DMS79 treated with DMSO at 0.1 percent for 48 hours (cell line): Measurements from ENCODE around the gene SLC26A6.
A peak's percentile ranks its signal among the peaks of the same experiment; 100 is the strongest.

Experiments
- DNase-seq: peaks from one replicate; lab custom pipeline; 2025; lab: John Stamatoyannopoulos, UW

Gene SLC26A6

DNA sequence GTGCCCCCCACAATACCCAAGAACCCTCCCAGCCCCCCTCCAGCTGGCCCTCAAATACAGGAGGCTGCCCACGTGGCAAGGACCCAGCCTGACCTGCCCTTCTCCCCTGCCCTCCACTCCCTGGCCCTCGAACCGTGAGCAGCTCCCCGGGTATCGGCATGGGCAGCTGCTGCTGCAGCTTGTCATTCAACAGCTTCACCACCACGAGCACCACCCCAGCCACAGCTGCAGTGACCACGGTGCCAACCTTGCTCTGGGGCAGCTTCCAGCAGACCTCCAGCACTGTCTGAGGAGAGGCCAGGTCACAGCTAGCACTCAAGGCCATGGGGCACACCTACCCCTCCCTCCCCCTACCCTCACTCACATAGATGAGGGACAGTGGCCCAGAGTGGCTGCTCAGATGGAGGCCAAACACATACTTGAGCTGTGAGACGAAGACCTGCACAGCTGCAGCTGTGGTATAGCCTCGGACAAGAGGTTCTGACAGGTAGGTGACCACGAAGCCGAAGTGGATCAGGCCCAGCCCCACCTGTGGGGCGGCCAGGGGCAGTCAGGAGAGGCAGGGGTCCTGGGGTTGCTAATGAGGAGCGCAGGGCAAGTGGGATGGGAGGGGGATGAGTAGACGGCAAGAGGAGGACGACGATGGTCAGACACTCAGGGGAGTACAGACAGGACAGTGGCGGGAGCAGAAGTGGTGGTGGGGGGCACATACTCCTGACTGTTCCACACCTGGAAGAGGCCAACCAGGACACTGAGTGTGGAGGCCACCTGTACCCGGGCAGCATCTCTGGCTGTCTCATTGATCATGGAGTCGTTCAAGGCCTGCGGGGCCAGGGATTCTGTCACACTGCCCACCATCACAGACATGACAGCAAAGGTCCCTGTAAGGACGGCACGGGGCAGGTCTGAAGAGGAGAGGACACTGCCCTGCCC lies 3.5 kb downstream of the SLC26A6 start:
- no peak for DNase-seq

DNA sequence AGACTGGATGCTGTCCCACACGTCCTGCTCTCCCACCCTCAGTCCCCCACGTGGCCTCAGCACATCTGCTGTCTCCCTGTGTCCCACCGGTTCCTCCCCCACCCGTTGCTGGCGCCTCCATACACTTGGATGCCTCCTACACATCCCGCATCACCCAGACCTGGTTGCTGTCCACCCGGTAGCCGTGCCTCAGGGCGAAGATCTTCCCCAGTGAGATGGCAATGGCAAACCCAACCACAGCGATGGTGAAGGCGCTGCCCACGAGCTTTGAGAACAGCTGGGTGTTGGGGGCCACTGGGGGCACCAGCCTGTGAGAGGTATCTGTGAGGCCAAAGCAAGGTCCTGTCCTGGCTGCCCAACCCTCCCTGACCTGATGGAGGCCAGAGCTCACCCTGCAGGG lies 4.4 kb downstream of the SLC26A6 start:
- DNase-seq, result no peak

DNA sequence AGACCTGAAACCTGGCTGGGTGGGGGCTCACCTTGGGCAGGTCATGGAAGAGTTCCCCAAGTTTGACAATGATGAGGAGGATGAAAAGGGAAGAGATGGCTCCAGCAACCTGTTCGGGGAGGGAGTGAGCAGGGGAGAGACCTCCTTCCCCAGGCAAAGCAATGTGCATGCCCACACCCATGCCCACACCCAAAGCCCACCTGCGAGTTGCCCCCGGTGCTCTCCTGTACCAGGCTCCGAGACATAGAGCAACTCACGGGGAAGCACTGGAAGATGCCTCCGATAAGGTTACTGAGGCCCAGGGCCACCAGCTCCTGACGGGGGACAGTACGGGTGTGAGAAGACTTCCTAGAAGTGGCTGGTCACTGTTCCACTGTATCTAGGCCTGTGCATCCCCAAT lies 4.9 kb downstream of the SLC26A6 start:
- DNase-seq, result no peak

DNA sequence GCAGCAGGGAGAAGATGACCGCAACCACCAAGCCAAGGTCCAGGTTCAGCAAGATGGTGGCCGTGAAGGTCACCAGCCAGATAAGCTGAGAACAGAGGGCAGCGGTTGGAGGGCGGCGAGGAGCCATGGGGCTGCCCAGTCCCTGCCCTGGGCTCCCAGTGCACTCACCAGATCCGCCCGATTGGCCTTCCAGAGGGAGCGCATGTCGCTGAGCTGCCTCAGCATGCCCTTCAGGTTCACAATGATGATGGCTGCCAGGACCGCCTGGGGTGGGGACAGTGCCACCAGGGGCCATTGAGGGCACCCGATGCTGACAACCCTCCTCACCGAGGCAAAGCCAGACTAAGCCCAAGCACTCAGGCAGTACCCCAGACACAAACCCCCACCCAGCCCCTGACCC lies 5.4 kb downstream of the SLC26A6 start:
- DNase-seq, result no peak

DNA sequence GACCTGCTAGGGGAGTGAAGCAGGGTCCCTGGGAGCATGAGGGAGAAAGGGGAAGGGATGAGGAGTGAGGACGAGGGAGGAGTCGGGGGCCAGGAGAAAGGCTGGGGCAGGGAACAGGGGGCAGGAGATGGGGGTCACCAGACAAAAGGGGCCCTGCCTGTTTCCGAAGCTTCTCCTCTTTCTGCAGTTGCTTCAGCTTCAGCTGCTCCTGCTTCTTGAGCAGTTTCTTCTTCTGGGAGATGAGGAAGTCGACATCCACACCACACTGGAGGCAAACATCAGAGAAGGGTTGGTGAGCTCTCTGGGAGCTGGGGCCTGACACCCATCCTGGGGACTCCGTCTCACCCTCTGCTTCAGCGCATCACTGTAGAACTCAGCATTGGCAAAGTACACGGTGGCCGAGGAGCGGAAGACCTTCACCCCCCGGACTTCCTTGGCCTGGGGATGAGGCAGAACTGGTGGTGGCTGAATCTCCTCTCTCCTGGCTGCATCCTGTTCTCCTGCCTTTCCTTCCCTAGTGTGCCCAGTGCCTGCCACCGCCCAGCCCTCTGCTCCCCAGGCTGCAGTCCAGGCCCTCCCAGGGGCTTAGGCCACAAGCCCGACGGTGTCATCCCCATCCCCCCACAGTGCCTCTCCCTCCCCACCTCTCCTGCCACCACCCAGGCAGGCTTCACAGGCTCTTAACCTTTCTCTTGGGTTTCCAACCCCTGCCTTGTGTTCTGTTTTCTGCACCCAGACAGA lies 6.8 kb downstream of the SLC26A6 start:
- DNase-seq, result no peak

DNA sequence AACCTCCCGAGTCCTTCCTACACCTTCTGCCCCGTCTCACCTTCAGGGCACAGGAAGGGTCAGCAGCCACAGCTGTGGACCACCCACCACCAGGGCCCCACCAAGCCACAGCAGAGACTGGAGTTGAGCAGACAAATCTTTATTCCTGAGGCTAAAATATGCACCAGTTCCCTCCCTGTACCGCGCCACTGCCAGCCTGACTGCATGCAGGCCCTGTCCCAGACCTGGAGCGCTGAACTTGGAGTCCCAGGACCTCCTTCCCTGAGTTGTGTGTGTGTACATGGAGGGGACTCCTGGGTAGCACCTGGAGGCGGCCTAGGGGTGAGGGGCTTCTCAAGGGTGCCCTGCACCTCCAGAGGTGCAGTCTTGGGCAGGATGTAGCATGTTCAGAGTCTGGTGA lies 9.7 kb downstream of the SLC26A6 start:
- no peak for DNase-seq

DNA sequence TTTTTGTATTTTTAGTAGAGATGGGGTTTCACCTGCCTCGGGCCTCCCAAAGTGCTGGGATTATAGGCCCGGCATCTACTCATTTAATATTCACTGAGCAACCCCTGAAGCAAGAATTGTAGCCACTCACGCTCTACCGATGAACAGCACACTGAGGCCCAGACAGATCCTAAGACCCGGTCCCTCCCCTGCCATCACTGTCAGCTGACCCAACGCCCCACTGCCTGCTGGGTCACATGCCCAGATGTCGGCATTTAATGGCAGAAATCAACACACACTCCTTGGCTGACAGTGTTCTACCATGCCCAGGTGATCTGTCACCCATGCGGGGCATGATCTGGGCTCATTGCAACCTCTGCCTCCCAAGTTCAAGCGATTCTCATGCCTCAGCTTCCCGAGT lies 10.5 kb downstream of the SLC26A6 start:
- no peak for DNase-seq

DNA sequence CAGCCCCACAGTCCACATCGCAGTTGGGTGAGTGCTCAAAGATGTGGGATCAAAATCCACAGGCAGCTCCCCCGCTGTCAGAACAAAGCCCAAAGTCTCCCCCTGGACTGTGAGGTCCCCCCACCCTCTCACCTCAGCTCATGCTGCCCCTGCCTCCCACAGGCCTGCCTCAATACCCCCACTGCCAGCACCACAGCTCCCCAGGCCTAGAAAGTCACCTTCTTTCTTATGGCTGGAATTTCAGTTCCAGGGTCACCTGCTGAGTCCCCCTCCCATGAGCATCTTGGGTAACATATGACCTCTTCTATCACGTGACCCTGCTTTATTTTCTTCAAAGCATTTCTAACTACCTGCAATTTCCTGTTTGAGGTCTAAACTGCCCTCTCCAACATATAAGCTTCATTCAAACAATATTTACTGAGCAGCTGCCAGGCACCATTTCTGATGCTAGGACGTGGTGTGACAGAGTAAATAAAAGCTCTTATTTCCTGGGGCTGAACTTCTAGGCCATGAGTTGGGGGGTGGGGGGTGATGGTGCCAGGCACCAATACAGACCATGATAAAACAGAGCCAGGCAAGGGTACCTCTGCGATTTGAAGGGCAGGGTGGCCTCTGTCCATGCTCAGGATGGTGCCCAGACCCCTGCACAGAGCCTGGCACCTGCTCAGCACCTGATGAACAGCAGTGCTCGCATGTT lies 11.3 kb downstream of the SLC26A6 start:
- DNase-seq, result peak; percentile 3

DNA sequence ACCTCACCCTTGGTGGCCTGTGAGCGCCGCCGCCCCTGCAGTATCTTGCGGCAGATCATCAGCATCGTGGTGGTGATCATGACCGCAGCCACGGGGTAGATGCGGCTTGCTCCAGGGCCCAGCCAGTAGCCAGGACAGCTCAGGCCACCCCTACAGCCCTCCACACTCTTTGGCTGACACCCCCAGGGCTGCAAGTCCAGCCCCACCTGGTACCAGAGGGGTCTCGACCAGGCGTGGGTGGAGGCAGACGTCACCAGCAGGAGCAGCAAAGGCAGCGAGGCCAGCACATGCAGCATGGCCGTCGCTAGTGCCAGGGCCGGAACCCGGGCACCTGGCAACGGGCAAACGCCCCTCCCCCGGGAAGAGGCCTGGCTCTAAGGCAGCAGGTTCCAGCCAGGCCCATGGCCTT lies 13.8 kb downstream of the SLC26A6 start, which contains the start of gene TMEM89:
Gene TMEM89 (minus strand): TSS at position 309 of the 409 bp plus-strand sequence. CDS start 13 bp downstream, at position 296.
- no peak for DNase-seq

DNA sequence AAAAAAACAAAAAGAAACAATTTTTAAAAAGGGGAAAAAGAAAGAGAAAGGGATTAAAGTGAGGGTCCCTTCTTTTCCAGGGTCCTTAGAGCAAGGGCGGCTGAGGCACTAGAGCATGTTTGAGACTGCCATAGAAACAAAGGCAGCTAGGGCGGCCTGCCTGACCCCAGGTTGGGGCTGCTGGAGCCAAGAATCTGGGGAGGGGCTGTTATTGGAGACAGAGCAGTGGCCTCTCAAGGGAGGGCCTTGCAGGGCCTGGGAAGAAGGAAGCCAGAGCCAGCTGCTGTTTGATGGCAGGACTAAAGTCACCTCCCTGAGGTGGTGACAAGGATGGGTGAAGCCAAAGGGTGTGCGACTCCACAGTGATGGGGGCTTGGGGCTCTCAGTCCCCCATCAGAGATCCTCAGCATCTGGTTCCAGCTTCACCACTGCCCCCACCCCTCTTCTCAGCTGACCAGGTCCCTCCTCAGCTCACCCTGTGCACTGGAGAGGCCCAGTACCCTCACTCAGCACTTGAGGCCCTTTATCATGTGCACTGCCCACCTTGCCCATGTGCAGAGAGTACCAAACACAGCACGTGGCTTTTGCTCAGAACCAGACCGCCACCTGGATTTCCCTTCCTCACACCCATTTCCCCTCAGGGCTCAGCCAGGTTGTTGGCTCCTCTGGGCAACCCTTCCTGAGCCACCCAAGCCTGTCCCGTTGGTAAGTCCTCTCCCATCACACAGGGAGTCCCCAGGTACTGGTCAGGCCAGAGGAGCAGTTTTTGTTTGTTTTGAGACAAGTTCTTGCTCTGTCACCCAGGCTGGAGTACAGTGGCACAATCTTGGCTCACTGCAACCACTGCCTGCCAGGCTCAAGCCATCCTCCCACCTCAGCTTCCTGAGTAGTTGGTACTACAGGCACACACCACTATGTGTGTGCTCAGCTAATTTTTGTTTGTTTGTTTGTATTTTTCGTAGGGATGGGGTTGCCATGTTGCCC lies 15.4 kb downstream of the SLC26A6 start:
- no peak for DNase-seq

DNA sequence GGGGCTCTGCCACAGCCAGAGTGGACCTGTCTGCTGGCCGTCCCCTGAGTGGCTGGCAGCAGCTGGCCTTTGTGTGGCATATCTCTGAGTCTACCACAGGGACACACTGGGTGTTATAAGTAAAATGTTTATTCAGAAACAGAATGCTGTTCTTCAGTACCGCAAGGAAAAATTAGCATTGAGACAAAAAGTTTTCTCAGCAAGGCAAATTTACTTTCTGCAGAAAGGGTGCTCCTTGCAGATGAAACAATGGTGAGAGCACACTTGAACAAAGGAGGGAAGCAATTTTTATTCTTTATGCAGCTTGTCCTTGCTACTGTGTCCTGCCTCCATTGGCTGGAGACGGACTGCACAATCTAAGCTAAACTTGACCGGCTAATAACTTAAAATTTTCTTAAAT lies 17.7 kb downstream of the SLC26A6 start:
- DNase-seq, result no peak

DNA sequence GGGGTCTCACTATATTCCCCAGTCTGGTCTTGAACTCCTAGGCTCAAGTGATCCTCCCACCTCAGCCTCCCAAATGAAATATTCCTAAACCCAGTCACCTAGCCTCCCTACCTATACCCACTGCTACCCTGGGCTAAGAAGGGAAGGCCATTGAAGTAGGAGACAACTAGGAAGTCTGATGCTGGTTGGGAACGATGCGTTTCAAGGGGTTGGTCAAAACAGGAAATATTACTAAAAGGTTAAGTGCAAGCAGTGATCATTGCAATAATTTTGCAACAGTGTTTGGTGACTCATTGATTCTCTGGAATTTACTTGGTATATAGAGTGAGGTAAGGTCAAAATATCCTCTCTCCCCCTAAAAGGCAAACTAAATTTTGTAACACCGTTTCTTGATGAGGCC lies 21.2 kb downstream of the SLC26A6 start:
- no peak for DNase-seq

DNA sequence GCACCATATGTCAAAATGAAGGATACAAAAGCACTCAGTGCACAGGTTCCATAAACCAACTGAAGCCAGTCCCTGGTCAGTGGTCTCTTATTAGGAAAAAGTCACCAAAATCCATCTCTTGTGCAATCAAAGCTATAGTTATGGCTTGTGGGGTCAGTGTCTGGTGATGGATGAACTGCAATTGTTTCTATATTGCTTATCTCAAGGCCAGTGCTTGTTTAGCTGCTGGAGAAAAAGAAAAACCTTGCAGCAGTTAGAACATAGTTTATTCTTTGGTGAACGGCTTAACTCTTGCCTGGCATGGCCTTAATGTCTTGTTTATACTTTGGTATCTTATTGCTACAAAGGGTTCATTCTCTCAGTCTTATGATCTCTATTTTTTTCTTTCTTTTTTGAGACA lies 23.0 kb downstream of the SLC26A6 start:
- DNase-seq, result no peak

DNA sequence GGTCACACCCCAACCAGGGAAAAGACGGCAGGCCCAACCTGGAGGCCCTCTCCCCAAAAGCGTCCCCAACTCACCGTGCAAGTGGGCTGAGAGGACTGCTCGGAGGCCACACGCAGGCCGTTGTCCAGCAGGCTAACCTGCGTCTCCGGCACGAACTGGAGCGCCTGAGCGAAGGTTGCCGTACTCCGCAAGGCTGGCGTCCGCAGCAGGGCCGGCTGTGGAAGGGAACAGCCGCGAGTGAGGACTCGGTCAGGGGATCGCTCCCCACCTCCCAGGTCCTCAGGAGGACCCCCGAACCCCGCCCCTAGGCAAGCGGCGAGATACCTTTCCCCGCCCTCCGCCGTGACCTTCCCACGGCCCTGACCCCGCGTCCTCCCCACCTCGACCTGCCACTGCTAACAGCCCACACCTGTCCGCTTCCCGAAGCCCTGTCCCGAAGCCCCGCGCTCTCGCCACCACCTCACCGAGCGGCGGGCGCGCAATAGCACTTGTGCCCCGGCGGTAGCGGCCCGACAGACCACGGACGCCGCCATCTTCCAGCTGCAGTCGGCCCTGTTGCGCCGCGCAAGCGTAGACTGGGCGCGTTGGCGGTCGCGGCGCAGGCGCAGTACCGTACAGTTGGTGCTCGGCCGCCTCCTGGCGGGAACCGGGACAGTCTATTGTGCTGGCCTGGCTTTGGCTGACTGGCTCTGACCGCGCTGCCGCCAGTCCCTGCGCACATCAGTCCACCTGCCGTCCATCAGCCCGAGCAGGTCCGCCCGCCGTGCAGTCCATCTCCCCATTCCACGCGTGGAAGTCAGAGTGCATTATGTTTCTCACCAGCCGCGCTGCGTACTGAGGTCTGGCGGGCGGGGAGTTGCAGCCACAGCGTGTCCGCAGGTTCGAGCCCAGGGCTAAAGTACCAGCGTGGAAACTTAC lies 25.9 kb downstream of the SLC26A6 start, which contains the start of gene UQCRC1:
Gene UQCRC1 (minus strand): TSS at position 559 of the 918 bp plus-strand sequence. CDS start 26 bp downstream, at position 533.
- DNase-seq, result peak; percentile 65

DNA sequence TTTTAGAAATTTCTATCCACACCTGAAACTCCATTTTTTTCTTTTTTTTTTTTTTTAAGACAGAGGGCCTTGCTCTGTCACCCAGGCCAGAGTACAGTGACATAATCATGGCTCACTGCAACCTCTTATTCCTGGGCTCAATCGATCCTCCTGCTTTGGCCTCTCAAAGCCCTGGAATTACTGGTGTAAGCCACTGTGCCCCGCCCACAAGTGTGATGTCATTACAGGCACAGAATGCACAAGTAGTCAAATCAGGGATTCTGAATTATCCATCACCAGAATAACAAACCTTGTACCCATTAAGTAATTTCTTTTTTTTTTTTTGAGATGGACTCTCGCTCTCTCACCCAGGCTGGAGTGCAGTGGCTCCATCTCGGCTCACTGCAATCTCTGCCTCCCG lies 27.7 kb downstream of the SLC26A6 start:
- DNase-seq, result no peak

DNA sequence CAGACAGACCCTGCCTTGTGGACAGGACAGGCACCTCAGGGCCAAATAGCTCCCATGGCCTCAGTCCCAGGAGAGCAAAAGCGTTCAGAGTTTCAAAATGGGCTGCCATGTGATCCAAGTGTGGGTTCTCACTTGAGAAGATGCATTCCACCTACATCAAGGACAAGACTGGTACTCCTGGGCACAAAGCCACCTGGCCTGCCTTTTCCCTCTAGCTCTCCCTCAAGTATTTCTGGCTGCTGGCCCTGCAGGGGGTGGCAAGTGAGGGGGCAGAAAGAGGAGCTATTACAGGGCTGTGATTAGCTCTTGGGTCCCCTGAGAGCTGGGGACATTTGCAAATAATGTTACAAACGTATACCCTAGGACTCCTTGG lies 33.7 kb downstream of the SLC26A6 start:
- DNase-seq, result no peak

DNA sequence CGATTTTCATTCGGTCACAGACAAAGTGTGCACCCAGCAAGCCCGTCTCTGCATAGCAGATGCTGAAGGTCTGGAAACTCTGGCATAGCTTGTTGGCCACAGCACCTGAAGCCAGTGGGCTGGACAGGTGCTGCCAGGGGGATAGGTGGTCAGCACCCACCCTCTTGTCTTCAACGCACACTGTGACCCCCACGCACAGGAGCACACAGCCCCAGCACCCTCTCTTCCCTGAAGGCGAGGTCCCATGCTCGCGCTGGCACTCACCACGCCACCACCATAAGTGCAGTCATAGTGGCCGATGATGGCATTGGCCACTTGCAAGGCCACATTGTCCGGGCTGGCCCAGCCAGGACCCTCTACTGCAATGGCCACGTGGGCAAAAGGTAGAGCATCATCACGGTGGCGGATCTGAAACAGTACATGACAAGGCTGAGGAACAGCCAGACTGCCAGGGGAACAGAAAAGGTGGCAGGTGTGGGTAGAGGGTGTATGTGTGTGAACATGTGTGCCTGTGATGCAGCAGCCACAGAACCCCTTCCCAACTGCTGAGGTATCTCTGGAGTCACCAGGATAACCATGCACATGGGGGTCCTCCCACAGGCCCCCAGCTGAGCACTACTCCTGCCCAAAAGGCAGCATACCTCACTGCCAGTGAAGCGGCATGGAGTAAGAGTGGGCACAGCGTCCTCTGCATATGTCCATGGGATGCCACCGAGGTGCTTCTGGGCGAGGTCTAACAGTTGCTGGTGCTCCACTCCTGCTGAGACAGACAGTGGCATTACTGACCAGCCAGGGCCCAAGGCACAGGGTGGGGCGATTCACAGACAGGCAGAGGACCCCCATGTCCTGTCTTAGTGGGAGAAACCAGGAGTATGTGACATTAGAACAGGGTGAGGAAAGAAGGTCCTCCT lies 34.3 kb downstream of the SLC26A6 start:
- DNase-seq, result no peak

DNA sequence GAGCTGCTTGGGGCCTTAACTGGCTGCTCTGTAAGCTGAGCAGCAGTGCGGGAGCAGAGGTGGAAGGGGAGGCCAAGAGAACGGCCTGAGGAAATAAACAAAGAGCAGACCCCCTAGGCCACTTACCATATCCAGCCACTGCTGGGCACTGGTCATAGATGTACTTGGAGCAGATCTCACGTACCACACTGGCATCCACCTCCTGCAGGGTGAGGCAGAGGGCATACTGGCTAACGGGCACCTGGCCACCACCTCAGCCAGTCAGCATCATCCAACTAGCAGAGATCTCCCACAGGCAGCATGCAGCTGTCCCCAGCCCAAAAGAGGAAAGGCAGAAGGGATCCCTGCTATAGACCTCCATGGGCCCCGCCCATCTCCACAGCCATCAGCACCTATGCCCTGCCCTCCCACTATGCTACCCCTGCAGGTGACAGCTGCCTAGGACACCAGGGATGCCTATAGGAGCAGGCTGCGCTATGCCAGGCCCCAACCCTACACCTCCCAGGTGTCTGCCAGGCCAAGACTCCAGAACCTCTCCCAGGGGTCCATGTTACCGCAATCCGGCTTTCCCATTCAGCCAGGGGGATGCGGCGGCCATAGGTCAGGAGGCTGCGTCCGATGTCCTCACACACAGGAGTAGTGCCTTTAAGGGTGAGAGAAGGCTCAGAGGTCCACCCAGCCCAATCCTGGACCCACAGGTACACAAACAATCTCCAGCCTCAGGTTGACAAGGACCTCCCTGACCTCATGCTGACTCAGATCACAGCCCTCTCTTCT lies 35.6 kb downstream of the SLC26A6 start:
- DNase-seq, result no peak
